ENCODE measurements around the gene RPS27.

The RPS27 gene

GRCh38 chr1:153956997-153957715 lies 33.4 kb upstream of the RPS27 start:
- Mint-ChIP-seq H3K4me3 (peak overlapping the region; percentile 96 to 97), H3K36me3 (peaks cover 36 to 70% of the 10 kb centered on the region in 2 donors), H3K27me3 (no peaks in the 10 kb centered on the region), H3K27ac (peak overlapping the region; percentile 98), H3K9me3 (no peaks in the 10 kb centered on the region), H3K4me1 (peaks cover 53 to 78% of the 10 kb centered on the region in 2 donors)
- no peak for DNase-seq
- peak in 1 of 2 donors; percentile 2 for ATAC-seq (replicated peaks)

- no peaks in the 10 kb centered on the region for H3K27me3 Mint-ChIP-seq
- H3K27ac Mint-ChIP-seq: peak overlapping the region; percentile 98
- peaks cover 55 to 79% of the 10 kb centered on the region in 2 donors for H3K4me1 Mint-ChIP-seq
- H3K36me3 Mint-ChIP-seq: peaks cover 36 to 71% of the 10 kb centered on the region in 2 donors
- ATAC-seq (replicated peaks) (peak; percentile 54 to 55), DNase-seq (peak; percentile 54)
- peak overlapping the region; percentile 96 to 97 for H3K4me3 Mint-ChIP-seq
- no peaks in the 10 kb centered on the region for H3K9me3 Mint-ChIP-seq
Observed at GRCh38 chr1:153957744-153958110, 32.8 kb upstream of the RPS27 start.

GRCh38 chr1:153958111-153958960 lies 32.2 kb upstream of the RPS27 start, which contains the start of gene CRTC2:
Gene CRTC2, minus strand, starts transcription at chr1:153958612. Its CDS starts 115 bp downstream, at chr1:153958497.
- peak; percentile 96 for DNase-seq
- Mint-ChIP-seq H3K4me1 (peaks cover 55 to 77% of the 10 kb centered on the region in 2 donors), H3K4me3 (peak within 1 kb of the TSS; percentile 96 to 97), H3K36me3 (peaks cover 33 to 71% of the 10 kb centered on the region in 2 donors), H3K9me3 (no peaks in the 10 kb centered on the region), H3K27ac (peak within 1 kb of the TSS; percentile 98), H3K27me3 (no peaks in the 10 kb centered on the region)
- peak; percentile 87 to 89 for ATAC-seq (replicated peaks)

DNA sequence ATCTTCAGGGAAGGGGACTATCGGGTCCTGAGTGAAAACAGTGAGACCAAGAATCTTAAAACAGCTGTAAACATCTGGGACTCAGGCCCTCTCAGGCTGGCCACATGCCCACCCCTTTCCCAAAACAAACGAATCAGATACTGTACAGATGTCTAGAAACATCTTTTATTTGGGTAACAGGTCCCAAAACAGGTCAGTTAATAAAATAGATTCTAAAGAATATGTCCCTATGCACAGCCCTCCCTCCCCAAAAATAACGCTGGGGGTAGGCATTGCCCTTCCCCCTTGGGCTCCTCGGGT lies 31.7 kb upstream of the RPS27 start:
- peak overlapping the region; percentile 27 for H3K27ac Mint-ChIP-seq
- peak overlapping the region; percentile 96 to 97 for H3K4me3 Mint-ChIP-seq
- no peak for DNase-seq
- no peak for ATAC-seq (replicated peaks)
- H3K27me3 Mint-ChIP-seq: no peaks in the 10 kb centered on the region
- peaks cover 33 to 70% of the 10 kb centered on the region in 2 donors for H3K36me3 Mint-ChIP-seq
- no peaks in the 10 kb centered on the region for H3K9me3 Mint-ChIP-seq
- H3K4me1 Mint-ChIP-seq: peaks cover 56 to 72% of the 10 kb centered on the region in 2 donors

DNA sequence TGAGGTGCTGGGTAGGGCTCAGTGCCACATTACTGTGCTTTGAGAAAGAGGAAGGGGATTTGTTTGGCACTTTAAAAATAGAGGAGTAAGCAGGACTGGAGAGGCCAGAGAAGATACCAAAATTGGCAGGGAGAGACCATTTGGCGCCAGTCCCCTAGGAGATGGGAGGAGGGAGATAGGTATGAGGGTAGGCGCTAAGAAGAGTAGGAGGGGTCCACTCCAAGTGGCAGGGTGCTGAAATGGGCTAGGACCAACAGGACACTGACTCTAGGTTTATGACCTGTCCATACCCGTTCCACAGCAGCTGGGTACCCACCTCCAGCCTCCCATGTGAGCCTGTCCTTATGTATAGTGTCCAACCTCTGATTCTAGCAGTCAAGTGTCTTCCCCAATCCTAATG lies 31.1 kb upstream of the RPS27 start:
- DNase-seq: no peak
- peak overlapping the region; percentile 27 for H3K27ac Mint-ChIP-seq
- H3K9me3 Mint-ChIP-seq: no peaks in the 10 kb centered on the region
- peaks cover 27 to 65% of the 10 kb centered on the region in 2 donors for H3K36me3 Mint-ChIP-seq
- no peak for ATAC-seq (replicated peaks)
- no peaks in the 10 kb centered on the region for H3K27me3 Mint-ChIP-seq
- H3K4me1 Mint-ChIP-seq: peaks cover 50 to 71% of the 10 kb centered on the region in 2 donors
- peak overlapping the region in 1 of 2 donors; percentile 34 for H3K4me3 Mint-ChIP-seq

DNA sequence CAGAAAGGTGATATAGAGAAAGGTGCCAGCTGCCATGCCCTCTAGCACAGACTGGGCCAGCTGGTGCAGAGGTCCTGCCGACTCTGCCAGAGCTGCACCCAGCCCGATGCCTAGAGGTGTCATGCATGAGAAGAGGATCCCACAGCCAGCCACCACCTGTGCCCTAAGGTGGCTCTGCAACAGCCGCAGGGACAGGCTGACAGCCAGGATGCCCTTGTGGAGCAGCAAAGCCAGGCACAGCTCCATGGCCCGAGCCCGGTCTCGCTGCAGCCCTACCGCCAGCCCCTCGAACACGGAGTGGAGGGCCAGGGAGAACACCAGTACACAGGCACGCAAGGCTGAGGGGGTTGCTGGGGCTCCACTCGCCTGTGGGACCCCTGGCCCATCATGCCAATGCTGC lies 30.4 kb upstream of the RPS27 start:
- H3K4me3 Mint-ChIP-seq: no peak overlapping the region
- H3K4me1 Mint-ChIP-seq: peaks cover 47 to 72% of the 10 kb centered on the region in 2 donors
- ATAC-seq (replicated peaks) (no peak), DNase-seq (no peak)
- H3K36me3 Mint-ChIP-seq: peaks cover 26 to 62% of the 10 kb centered on the region in 2 donors
- no peaks in the 10 kb centered on the region for H3K9me3 Mint-ChIP-seq
- H3K27me3 Mint-ChIP-seq: no peaks in the 10 kb centered on the region
- H3K27ac Mint-ChIP-seq: peak overlapping the region; percentile 3

- H3K4me3 Mint-ChIP-seq: peak overlapping the region; percentile 85 to 90
- H3K36me3 Mint-ChIP-seq: peaks cover 29 to 69% of the 10 kb centered on the region in 2 donors
- no peaks in the 10 kb centered on the region for H3K27me3 Mint-ChIP-seq
- H3K27ac Mint-ChIP-seq: peak overlapping the region; percentile 91
- H3K4me1 Mint-ChIP-seq: peaks cover 47 to 71% of the 10 kb centered on the region in 2 donors
- H3K9me3 Mint-ChIP-seq: no peaks in the 10 kb centered on the region
- ATAC-seq (replicated peaks) (no peak), DNase-seq (no peak)
Observed at GRCh38 chr1:153961421-153961820, 29.1 kb upstream of the RPS27 start.

- no peak for ATAC-seq (replicated peaks)
- H3K27ac Mint-ChIP-seq: peak overlapping the region; percentile 91
- peaks cover 42 to 69% of the 10 kb centered on the region in 2 donors for H3K4me1 Mint-ChIP-seq
- no peak for DNase-seq
- peaks cover 27 to 61% of the 10 kb centered on the region in 2 donors for H3K36me3 Mint-ChIP-seq
- peak overlapping the region; percentile 85 to 90 for H3K4me3 Mint-ChIP-seq
- no peaks in the 10 kb centered on the region for H3K27me3 Mint-ChIP-seq
- H3K9me3 Mint-ChIP-seq: no peaks in the 10 kb centered on the region
Observed at GRCh38 chr1:153962088-153963029, 28.2 kb upstream of the RPS27 start.

- Mint-ChIP-seq H3K27me3 (no peaks in the 10 kb centered on the region), H3K36me3 (peaks cover 20 to 52% of the 10 kb centered on the region in 2 donors), H3K4me3 (peak within 1 kb of the TSS; percentile 85 to 90), H3K27ac (peak within 1 kb of the TSS; percentile 91), H3K9me3 (no peaks in the 10 kb centered on the region), H3K4me1 (peaks cover 48 to 70% of the 10 kb centered on the region in 2 donors)
- DNase-seq: peak; percentile 90
- peak; percentile 46 to 56 for ATAC-seq (replicated peaks)
Observed at GRCh38 chr1:153963030-153963849, 27.3 kb upstream of the RPS27 start, which contains the start of gene SLC39A1. Gene SLC39A1, minus strand, starts transcription at chr1:153963537. Its CDS starts 822 bp downstream, at chr1:153962715.

- DNase-seq (no peak), ATAC-seq (replicated peaks) (peak; percentile 2 to 8)
- Mint-ChIP-seq H3K36me3 (peaks cover 16 to 46% of the 10 kb centered on the region in 2 donors), H3K27ac (peak overlapping the region; percentile 91), H3K4me3 (peak overlapping the region; percentile 85 to 90), H3K9me3 (no peaks in the 10 kb centered on the region), H3K27me3 (no peaks in the 10 kb centered on the region), H3K4me1 (peaks cover 50 to 71% of the 10 kb centered on the region in 2 donors)
Observed at GRCh38 chr1:153963850-153964331, 26.7 kb upstream of the RPS27 start.

DNA sequence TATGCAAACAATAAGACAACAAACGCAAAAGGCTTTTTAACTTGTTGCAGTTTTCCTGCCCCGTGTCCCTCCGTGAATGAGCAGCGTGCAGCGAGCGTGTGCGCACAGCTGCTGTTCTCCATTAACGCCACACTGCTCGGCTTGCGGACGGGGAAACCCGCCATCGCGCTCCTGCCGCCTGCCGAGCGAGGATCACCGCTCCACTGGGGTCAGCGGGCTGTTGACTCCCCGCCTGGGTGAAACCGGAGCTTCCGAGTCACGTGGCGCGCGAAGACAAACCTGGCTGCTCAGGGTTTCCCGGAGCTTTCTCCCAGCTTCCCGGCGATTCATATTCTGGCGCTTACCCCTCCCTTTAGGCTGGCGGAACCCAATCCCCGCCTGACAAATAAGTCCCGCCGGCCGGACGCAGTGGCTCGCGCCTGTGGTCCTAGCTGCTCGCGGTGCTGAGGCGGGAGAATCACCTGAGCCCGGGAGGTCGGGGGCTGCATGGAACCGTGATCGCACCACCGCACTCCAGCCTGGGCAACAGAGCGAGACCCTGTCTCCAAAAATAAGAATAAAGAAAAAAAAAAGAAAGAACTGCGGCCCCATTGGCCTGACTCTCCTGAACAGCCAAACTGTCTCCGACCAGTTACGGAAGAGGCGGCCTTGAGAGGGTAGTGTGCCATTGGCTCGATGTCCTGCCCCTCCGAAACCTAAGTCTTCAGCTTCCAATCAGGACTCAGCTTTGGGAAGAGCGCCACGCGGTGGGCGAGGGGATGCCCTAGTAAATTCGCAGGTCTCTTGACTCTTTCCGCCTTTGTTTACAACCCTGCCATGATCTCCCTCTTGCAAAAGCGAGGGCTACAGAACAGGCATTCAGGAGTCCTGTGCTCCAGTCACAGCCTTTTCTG lies 23.2 kb upstream of the RPS27 start, which contains the start of gene CREB3L4:
Gene CREB3L4, plus strand, starts transcription at position 796 of the 893 bp plus-strand sequence. CDS start 624 bp downstream, outside the sequence.
- Mint-ChIP-seq H3K4me3 (peak within 1 kb of the TSS; percentile 95 to 98), H3K9me3 (no peaks in the 10 kb centered on the region), H3K4me1 (peaks cover 31 to 49% of the 10 kb centered on the region in 2 donors), H3K27ac (peak within 1 kb of the TSS; percentile 99), H3K27me3 (no peaks in the 10 kb centered on the region), H3K36me3 (peaks cover 7 to 21% of the 10 kb centered on the region in 2 donors)
- peak; percentile 86 for DNase-seq
- ATAC-seq (replicated peaks): peak; percentile 86 to 87

- Mint-ChIP-seq H3K27me3 (no peaks in the 10 kb centered on the region), H3K4me1 (peaks cover 29 to 48% of the 10 kb centered on the region in 2 donors), H3K9me3 (no peaks in the 10 kb centered on the region), H3K4me3 (peak overlapping the region; percentile 95 to 98), H3K27ac (peak overlapping the region; percentile 99), H3K36me3 (peaks cover 8 to 19% of the 10 kb centered on the region in 2 donors)
- ATAC-seq (replicated peaks): no peak
- DNase-seq: no peak
Observed at GRCh38 chr1:153968000-153968363, 22.6 kb upstream of the RPS27 start.

All from stimulated activated naive B cell treated with anti-CD40 and anti-IgM and Interleukin-4, amounts not matched to agents 10 μg/mL and 1 μg/mL and 100 μg/mL, for 72 hours (primary cell).